HG02840 (cell line): ENCODE measurements around the gene OR52A5.
"Not testable (repeated sequence)": the region's sequence is repeated elsewhere in the genome, so short reads cannot be mapped to it uniquely, and the experiment has no call there.

ENCODE experiments used
- ATAC-seq: cut with Tn5 transposase; IDR thresholded peaks from one replicate; pipeline ENCODE4 v1.9.1; 2021; ENCODE audit warnings: mild to moderate bottlenecking, moderate library complexity, moderate number of reproducible peaks; ENCODE audit not compliant: unreplicated experiment, low FRiP score

OR52A5 gene

DNA sequence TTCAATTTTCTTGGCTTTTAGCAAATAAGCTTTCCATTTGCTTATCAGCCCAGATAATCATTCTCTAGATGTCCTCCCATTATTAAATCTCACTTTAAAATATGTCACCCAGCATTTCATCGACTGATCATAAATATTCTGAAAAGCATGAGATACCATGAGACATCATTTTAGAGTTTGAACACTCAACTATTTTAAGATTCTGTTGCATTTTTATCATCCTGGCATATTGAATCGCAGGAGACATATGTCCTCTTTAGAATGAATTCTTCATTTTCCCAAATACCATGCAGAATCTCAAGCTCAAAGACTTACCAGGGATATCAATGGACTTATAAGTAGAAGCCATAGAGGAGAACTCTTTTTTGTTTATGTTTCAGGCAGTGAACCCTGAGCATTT lies at the start of gene OR52A5:
Gene OR52A5 (minus strand): TSS at position 361 of the 400 bp plus-strand sequence. CDS start 5,714 bp downstream, outside the sequence.
- no peak for ATAC-seq

DNA sequence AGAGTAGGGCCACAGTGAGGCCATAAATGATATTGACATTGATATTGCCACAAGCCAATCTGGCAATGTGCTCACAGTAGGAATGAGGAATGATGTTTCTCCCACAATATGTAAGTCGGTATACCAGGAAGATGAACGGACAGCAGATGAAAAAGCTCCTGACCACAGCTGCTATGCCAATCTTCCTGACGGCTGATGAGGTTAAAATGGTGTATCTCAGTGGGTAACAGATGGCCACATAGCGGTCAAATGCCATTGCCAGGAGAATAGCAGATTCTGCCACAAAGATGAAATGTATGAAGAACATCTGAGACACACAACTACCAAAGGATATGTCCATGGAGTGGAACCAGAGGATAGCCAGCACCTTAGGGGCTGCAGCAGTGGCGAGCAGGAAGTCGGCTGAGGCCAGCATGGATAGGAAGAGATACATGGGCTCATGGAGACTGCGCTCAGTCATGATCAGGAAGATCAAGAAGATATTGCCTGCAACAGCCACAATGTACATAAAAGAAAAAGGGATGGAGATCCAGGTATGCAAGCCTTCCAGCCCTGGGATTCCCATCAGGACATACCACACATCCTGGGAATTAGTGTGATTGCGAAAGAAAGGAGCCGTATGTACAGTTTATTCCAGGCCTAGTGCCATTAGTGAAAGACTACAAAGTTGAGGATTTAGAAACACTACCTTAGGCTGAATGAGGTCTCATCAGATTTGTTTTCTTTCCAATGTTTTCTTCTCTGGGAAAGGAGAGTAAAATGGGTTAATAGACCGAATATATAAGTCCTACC lies 40.1 kb upstream of the OR52A5 start:
- ATAC-seq: no peak

DNA sequence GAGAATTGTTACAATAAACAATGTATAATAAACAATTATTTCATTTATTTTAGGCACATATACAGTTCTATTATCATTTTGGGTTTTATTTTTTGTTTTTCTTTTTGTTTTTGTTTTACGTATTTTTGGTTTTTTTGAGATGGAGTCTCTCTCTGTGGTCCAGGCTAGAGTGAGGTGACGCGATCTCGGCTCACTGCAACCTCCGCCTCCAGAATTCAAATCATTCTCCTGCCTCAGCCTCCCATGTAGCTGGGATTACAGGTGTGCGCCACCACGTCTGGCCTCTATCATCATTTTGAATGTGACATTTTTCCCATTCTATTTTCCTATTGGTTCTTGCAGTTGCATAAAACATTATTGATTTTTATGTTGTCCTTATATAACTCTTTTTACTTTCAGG lies 36.8 kb upstream of the OR52A5 start:
- ATAC-seq: no peak

DNA sequence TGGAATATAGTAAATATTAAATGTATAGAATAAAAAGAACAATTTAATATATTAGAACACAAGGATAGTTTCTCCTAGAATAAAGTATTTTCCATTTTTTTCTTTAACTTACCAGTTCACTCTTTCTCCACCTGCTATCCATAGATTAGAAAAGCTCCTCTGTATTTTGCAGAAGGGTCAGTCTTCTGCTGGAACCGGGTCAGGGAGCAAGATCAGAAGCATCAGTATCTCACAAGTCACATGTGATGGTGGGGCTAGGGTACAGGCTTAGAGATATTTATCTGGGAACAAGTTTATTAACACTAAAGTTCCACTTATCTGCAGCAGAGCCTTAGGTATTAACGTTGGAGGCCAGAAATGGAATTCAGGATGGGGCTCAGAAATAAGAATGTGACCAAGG lies 33.7 kb upstream of the OR52A5 start:
- no peak for ATAC-seq

DNA sequence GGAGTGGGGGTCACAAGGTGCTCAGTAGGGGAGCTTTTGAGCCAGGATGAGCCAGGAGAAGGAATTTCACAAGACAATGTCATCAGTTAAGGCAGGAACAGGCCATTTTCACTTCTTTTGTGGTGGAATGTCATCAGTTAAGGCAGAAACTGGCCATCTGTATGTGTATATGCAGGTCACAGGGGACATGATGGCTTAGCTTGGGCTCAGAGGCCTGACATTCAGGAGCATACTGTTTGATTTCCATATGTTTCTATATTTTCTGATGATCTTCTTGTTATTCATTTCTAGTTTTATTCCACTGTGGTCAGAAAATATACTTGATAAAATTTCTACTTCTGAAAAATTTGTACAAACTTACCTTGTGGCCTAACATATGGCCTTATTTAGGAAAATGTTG lies 27.7 kb upstream of the OR52A5 start:
- ATAC-seq: not testable (repeated sequence)

DNA sequence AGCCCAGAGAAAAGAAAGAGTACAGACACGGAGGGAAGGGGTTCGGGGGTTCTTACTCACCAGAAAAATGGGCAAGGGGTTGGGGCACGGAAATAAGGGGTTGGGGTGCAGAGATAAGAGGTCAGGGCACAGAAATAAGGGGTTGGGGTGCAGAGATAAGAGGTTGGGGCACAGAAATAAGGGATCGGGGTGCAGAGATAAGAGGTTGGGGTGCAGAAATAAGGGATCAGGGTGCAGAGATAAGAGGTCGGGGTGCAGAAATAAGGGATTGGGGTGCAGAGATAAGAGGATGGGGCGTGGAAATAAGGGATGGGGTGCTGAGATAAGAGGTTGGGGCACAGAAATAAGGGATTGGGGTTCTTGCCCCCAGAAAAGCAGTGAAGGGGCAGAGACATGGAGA lies 26.7 kb upstream of the OR52A5 start:
- ATAC-seq: not testable (repeated sequence)

DNA sequence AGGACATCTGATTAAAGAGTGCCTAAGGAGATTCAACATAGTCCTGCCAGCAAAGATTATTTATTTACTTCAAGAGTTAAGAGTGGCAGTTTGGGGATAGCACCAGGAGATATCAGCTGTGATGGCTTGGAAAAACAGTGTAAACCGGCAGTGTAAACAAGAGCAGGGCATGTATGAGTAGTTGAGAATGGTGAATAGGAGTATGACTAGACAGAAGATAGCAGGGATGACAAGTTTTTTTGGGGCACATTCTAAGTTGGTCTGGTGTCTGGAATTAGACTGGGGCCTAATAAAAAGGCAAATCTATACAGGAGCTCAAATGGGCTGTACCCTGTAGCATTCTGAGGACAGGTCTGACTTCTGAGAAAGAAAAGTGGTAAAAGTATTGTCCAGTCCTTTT lies 22.9 kb upstream of the OR52A5 start:
- not testable (repeated sequence) for ATAC-seq

DNA sequence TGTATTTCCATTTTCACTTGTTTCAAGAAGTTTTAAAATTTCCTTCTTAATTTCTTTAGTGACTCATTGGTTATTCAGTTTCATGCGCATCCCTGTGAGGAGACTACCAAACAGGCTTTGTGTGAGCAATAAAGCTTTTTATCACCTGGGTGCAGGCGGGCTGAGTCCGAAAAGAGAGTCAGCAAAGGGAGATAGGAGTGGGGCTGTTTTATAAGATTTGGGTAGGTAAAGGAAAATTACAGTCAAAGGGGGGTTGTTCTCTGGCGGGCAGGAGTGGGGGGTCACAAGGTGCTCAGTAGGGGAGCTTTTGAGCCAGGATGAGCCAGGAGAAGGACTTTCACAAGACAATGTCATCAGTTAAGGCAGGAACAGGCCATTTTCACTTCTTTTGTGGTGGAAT lies 22.1 kb upstream of the OR52A5 start:
- not testable (repeated sequence) for ATAC-seq

DNA sequence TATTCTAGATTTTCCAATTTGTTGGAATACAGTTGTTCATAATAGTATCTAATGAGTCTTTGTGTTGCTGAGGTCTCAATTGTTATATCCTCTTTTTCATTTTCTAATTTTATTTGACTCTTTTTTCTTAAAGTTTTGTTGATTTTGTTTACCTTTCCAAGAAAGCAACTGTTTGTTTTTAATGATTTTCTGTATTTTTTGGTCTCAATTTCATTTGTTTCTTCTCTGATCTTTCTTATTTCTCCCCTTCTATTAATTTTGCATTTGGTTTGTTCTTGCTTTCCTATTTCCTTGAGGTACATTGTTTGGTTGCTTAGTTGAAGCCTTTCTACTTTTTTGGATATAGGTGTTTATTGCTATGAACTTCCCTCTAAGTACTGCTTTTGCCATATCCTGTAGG lies 21.6 kb upstream of the OR52A5 start:
- no peak for ATAC-seq

DNA sequence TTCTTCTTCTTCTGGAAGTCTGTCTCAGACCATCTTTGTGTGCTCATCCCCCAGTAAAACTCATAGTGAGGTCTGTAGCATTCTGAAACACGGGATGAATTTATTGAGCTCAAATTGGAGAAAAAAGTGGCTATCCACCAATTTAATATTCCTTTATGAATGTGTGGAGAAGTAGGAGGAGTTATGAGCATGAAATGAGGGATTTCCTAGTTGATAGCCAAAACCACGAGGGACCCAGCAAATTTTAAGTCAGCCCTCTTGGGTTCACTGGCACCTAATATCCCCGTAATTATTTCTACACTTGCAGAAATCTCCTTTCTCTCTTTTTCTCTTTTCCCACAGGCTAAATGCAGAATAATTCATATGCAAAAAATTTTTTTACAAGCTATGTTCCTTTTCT lies 16.5 kb upstream of the OR52A5 start, which contains the start of gene OR52A1:
Gene OR52A1 (minus strand): TSS at position 101 of the 400 bp plus-strand sequence. CDS start 2,388 bp downstream, outside the sequence.
- no peak for ATAC-seq

DNA sequence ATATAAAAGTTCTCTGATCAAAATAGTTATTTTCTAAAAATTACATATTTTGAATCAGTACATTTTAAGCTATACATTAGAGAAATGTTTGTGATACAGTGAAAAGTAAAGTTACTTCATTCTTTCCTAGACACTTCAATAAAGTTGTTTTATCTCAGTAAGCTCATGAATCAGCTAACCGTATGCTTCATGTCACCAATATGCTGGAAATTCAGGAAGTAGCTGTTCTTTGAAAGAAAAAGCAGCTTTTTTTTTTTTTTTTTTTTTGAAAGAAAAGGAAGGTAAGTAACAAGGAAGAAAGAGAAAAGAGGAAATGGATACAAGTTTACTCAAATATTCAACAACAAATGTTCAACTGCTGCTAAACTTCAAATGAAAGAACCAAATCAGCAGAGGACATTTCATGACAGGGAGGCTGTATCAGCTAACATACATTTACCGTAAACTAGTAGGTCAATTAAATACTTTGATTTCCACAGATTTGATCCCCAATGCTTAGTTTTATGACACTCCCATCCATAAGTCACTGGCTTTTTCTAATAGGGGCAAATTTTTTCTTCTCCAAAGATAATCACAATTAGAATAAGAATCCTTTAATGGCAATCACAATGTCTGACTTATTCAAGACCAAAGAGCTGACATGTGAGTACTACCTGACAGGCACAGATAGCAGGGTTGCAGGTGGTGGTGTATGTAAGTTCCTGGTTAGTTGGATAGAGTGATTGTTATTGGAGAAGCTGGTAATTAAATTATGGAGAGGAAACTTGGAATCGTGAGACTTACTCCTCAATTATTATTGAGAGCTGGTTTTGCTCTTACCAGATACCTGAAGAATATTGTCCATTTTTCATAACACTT lies 15.6 kb upstream of the OR52A5 start:
- no peak for ATAC-seq

DNA sequence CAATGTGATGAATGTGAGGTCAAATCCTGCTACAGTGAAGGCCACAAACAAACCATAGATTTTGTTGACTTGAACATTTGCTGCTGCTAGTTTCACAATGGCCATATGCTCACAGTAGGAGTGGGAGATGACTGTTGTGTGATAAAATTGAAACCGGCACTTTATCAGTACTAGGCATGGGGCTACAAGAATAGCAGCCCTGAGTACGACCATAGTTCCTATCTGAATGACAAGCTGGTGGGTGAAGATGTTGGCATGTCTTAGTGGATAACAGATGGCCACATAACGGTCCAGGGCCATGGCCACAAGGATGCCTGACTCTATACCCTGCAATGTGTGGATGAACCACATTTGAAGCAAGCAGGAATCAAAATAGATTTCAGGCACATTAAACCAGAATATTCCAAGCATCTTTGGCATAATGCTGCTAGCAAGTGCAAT lies 13.6 kb upstream of the OR52A5 start:
- no peak for ATAC-seq

DNA sequence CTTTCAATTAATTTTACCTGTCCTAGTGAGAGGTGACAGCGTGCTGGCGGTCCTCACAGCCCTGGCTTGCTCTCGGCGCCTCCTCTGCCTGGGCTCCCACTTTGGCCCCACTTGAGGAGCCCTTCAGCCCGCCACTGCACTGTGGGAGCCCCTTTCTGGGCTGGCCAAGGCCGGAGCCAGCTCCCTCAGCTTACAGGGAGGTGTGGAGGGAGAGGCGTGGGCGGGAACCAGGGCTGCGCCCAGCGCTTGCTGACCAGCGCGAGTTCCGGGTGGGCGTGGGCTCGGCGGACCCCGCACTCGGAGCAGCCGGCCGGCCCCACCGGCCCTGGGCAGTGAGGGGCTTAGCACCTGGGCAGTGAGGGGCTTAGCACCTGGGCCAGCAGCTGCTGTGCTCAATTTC lies 6.0 kb upstream of the OR52A5 start:
- ATAC-seq: not testable (repeated sequence)

DNA sequence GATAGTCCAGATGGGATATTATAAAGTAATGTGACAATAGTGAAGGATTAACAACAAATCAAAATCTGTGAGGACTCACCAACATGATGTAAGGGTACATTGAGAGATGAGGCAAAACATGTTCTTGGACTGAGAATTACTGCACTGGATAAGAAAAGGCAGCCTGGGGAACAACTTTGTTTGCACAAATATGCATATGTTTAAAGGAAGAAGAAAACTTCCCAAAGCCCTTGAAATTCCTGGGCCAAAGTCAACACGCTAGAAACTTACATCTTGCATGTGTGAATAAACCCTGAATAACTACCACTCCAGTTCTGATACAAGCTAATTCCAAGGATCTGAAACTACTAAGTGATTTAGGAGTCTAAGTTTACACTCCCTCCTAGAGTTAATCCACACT lies 1.1 kb downstream of the OR52A5 start:
- ATAC-seq: no peak

DNA sequence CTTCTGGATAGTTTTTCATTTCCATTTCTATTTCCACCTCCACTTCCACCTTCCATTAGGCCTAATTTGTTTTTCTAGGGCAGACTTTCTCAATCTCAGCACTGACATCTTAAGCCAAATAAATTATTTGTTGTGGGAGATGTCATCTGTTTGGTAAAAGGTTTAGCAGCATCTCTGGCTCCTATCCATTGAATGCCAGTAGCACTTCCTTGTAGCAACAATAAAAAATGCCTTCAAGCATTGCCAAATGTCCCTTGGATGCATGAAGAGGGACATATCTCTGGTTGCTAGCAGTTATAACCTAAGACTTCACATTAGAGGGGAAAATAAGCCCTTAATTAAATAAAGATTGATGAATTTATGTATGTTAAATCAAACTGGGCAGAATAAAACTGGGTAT lies 1.9 kb downstream of the OR52A5 start:
- no peak for ATAC-seq

DNA sequence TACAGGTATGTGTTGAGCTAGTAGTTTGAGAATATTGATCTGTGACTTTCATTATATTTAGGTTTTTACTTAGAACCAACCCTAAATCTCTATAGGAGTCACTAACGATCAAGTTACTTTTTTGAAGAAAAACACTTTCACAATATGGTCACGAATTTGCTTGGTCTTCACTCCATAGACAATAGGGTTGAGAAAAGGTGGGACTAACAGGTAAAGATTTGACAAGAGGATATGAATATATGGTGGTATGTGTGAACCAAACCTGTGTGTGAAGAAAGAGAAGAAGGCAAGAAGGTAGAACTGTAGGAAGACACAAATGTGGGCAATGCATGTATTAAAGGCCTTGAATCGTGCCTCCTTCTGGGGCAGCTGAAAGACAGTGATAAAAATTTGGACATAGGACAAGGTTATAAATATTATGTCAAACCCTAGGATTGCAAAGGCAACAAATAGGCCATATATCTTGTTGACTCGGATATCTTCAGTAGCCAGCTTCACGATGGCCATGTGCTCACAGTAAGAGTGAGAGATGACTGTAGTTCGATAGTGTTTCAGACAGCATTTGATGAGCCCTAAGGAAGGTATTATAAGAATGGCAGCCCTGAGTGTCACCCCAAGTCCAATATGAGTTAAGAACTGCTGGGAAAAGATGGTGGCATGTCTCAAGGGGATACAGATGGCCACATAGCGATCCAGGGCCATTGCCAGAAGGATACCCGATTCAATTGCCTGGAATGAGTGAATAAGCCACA lies 6.4 kb downstream of the OR52A5 start:
- no peak for ATAC-seq

DNA sequence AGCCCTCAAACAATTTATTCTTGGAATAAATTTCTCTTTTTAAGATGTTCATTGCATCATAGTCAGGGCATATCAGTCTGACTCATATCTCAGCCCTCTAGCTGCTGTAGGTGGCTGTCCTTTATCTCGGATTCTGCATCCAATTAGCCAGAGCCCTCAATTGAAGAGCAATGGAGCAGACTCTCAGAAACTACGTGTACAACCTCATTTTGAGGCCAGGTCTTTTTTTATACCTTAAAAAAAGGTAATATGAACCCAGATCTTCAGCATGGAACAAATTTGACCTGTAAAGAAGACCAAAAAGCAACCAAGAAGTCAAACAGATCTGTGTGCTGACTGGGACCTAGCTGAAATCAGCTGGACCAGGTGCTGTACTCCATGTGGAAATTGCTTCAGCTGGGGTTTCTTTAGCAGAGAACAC lies 8.7 kb downstream of the OR52A5 start:
- ATAC-seq: no peak

DNA sequence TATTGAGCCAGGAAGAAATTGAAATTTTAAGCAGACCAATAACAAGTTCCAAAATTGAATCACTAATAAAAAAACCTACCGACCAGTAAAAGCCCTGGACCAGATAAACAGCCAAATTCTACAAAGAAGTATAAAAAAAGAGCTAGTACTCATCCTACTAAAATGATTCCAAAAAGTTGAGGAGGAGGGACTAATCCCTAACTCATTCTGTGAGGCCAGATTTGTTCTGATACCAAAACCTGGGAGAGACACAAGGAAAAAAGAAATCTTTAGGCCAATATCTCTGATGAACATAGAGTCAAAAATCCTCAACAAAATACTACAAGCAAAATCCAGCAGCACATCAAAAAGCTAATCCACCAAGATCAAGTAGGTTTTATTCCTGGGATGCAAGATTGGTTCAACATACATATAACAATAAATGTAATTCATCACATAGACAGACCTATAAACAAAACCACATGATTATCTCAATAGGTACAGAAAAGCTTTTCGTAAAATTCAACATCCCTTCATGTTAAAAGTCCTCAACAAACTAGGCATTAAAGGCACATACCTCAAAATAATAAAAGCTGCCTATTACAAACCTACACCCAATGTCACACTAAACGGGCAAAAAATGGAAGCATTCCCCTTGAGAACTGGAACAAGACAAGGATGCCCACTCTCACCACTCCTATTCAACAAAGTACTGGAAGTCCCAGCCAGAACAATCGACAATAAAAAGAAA lies 13.1 kb downstream of the OR52A5 start:
- no peak for ATAC-seq

DNA sequence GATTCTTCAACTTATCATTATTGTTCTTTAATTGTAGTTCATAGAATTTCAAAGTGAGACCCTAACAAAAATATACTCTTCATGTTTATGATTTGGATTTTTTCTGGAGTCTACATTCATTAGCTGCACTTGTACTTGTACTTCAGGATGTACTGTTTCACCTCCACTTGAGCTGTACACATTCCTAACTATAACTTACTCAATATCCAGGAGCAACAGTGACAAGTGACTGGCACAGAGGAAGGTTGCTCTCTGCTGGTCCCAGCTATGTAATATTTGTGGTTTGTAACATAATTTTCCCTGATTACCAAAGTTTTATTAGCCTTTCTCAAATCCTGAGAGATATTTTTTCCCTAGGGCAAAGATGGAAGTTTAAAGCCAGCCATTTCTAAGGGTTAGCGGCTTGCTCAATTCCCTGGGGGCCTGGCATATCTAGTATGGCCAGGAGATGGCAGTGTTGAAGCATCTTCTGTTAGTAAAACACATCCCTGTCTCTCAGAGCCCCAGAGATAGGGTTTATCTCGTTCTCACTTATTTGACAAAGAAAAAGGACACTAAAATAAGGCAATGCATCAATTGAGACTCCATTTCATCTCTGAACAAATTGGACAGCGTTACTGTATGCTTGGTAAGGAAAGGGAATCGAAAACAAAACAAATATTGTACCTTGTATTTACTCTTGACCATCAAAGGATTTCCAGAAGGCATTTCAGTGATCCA lies 14.2 kb downstream of the OR52A5 start:
- ATAC-seq: no peak
